SK-N-SH (cell line): ENCODE measurements around the gene CHST11.

ENCODE experiments used
- CHD2 ChIP-seq: fragments of 150-350 bp; IDR thresholded peaks from 2 replicates; pipeline ENCODE4 v1.6.1; 2018; ENCODE audit warnings: low read length; ENCODE audit not compliant: partially characterized antibody
- EP300 ChIP-seq, 2 experiments: IDR thresholded peaks; 2 replicates each; pipeline versions ENCODE4 v1.4.0 to v1.6.1; 2012; ENCODE audit warnings: borderline replicate concordance in 1 of 2, low read depth in 1 of 2, low read length in 1 of 2
- FOXM1 ChIP-seq: IDR thresholded peaks from 2 replicates; pipeline ENCODE4 v1.4.0; 2012; ENCODE audit warnings: low read depth, mild to moderate bottlenecking
- GABPA ChIP-seq: IDR thresholded peaks from 2 replicates; pipeline ENCODE4 v1.4.0; 2012; ENCODE audit warnings: low read depth, mild to moderate bottlenecking
- GATA2 ChIP-seq: sonication (generic); formaldehyde crosslinking; IDR thresholded peaks from 2 replicates; pipeline ENCODE4 v1.5.0; 2020; ENCODE audit warnings: mild to moderate bottlenecking, missing genetic modification reagents
- MXI1 ChIP-seq: IDR thresholded peaks from 2 replicates; pipeline ENCODE4 v1.6.1; 2012; ENCODE audit warnings: mild to moderate bottlenecking, low read depth, low read length, improper control_type of control experiment
- NRF1 ChIP-seq: IDR thresholded peaks from 2 replicates; pipeline ENCODE4 v1.6.1; 2012; ENCODE audit warnings: low read depth, mild to moderate bottlenecking, low read length
- RAD21 ChIP-seq: IDR thresholded peaks from 2 replicates; pipeline ENCODE4 v1.6.1; 2012; ENCODE audit warnings: mild to moderate bottlenecking, low read length
- SIN3A ChIP-seq: IDR thresholded peaks from 2 replicates; pipeline ENCODE4 v1.6.1; 2012; ENCODE audit warnings: low read depth, mild to moderate bottlenecking, low read length, moderate library complexity, borderline replicate concordance
- TAF1 ChIP-seq: IDR thresholded peaks from 2 replicates; pipeline ENCODE4 v1.6.1; 2012; ENCODE audit warnings: low read depth, mild to moderate bottlenecking, low read length, moderate library complexity, borderline replicate concordance
- TEAD4 ChIP-seq: IDR thresholded peaks from 2 replicates; pipeline ENCODE4 v1.4.0; 2012; ENCODE audit warnings: mild to moderate bottlenecking, borderline replicate concordance; ENCODE audit not compliant: insufficient read depth
- TF ChIP-seq, protein P1 (sequence below): fragments of 200-600 bp; sonication (generic); IDR thresholded peaks from 2 replicates; pipeline ENCODE4 v1.6.1; 2017; ENCODE audit warnings: antibody characterized with exemption, mild to moderate bottlenecking, moderate library complexity
- TF ChIP-seq, protein P2 (sequence below): IDR thresholded peaks from 2 replicates; pipeline ENCODE4 v1.4.0; 2012; ENCODE audit warnings: low read depth

DNA sequence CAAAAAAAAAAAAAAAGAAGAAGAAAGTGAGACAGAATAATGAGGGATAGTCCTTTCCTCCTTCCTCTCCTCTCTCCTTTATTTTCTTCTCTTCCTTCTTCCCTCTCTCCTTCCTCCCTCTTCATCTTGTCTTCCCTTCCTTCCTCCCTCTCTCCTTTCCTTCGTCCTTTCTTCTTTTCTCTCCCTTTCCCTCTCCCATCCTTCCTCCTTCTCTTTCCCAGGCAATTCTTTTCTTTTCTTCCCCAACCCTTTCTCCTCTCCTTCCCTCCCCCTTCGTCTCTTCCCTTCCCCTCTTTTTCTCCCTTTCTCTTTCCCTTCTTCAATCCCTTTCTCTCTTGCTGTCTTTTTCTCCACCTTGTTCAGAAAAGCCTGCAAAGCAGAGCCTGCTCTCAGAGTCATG lies 3.6 kb upstream of the CHST11 start:
- no peak for TF ChIP-seq TAF1
- TF ChIP-seq EP300 (IDR thresholded peaks at IDR 0.05; ENCODE audit: borderline replicate concordance in 1 of 2, low read depth in 1 of 2, low read length in 1 of 2): no peak
- no peak for TF ChIP-seq MXI1
- TF ChIP-seq, protein P1, sequence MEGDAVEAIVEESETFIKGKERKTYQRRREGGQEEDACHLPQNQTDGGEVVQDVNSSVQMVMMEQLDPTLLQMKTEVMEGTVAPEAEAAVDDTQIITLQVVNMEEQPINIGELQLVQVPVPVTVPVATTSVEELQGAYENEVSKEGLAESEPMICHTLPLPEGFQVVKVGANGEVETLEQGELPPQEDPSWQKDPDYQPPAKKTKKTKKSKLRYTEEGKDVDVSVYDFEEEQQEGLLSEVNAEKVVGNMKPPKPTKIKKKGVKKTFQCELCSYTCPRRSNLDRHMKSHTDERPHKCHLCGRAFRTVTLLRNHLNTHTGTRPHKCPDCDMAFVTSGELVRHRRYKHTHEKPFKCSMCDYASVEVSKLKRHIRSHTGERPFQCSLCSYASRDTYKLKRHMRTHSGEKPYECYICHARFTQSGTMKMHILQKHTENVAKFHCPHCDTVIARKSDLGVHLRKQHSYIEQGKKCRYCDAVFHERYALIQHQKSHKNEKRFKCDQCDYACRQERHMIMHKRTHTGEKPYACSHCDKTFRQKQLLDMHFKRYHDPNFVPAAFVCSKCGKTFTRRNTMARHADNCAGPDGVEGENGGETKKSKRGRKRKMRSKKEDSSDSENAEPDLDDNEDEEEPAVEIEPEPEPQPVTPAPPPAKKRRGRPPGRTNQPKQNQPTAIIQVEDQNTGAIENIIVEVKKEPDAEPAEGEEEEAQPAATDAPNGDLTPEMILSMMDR: no peak
- TF ChIP-seq NRF1: no peak
- TF ChIP-seq SIN3A: no peak
- TF ChIP-seq GABPA: no peak
- TF ChIP-seq RAD21: no peak
- TF ChIP-seq FOXM1: no peak
- TF ChIP-seq, protein P2, sequence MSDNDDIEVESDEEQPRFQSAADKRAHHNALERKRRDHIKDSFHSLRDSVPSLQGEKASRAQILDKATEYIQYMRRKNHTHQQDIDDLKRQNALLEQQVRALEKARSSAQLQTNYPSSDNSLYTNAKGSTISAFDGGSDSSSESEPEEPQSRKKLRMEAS: no peak
- TF ChIP-seq GATA2 (CRISPR knock-in tag): no peak
- TF ChIP-seq TEAD4: no peak
- no peak for TF ChIP-seq CHD2
